HCT116 (cell line): ENCODE measurements around the gene TACR2. TPM values are rescaled to one million over a fixed set of nuclear protein-coding genes. Genes with fewer than 3 reads are reported as not detected.

Experiments
- ATAC-seq: fragments of 200-7000 bp; cut with Tn5 transposase; 2 replicates; pipeline ENCODE4 v1.9.1; 2020; ENCODE audit warnings: mild to moderate bottlenecking, moderate library complexity
- BruUV-seq: library from RNA; stranded (reverse); fragments of 400-500 nt; replicated peaks from 2 replicates; lab custom pipeline; 2021; lab: Mats Ljungman, UMichigan
- CTCF ChIA-PET: fragments of 300-600 bp; sonication (Branson Sonifier 250); formaldehyde crosslinking; loops from one replicate; lab custom pipeline; 2021; ENCODE audit warnings: antibody characterized with exemption; lab: Charles Lee
- POLR2A ChIA-PET: fragments of 300-600, 350-600 bp; sonication (Branson Sonifier 250); formaldehyde crosslinking; loops from one replicate; lab custom pipeline; 2021; ENCODE audit warnings: antibody characterized with exemption; lab: Charles Lee
- RAD21 ChIA-PET, 2 experiments: fragments of 300-600 bp; sonication (Branson Sonifier 250); formaldehyde crosslinking; loops; one replicate each; lab custom pipeline; 2023; ENCODE audit warnings: low total read pairs in 2 of 2; ENCODE audit not compliant: uncharacterized antibody in 2 of 2, unreplicated experiment in 2 of 2, low non-redundant PET in 1 of 2; lab: Charles Lee
- DNase-seq: peaks from one replicate; pipeline ENCODE4 v3.0.0-alpha.2; 2010; ENCODE audit warnings: low read depth, low spot score
- H2AFZ ChIP-seq: fragments of 200-600 bp; shearing (Covaris generic), sonication (generic); 2 replicates; pipeline ENCODE4 v1.6.1; 2017; ENCODE audit warnings: low read depth, mixed run types, mixed read lengths, antibody characterized with exemption, low read length; ENCODE audit not compliant: poor library complexity, severe bottlenecking
- H3K27ac ChIP-seq: 2 replicates; pipeline ENCODE4 v1.5.1; 2012; ENCODE audit warnings: low read depth, low read length
- H3K27me3 ChIP-seq: fragments of 200-600 bp; sonication (generic); 2 replicates; pipeline ENCODE4 v1.6.1; 2016; ENCODE audit warnings: mixed run types, low read length, mixed read lengths; ENCODE audit not compliant: insufficient read depth
- H3K36me3 ChIP-seq, 2 experiments: fragments of 200-500 bp in 1 of 2; fragments of 200-600 bp in 1 of 2; sonication (Bioruptor generic) in 1 of 2; sonication (generic) in 1 of 2; 2 replicates each; pipeline versions ENCODE4 v1.5.1 to v1.6.1; 2014 to 2016; ENCODE audit warnings: low read length in 2 of 2, inconsistent platforms in 1 of 2, mixed read lengths in 1 of 2, mixed run types in 1 of 2; ENCODE audit not compliant: insufficient read depth in 2 of 2, control insufficient read depth in 1 of 2
- H3K4me1 ChIP-seq, 2 experiments: fragments of 200-600 bp in 1 of 2; sonication (generic) in 1 of 2; 2 replicates each; pipeline versions ENCODE4 v1.5.1 to v1.6.1; 2012 to 2017; ENCODE audit warnings: low read length in 2 of 2, inconsistent platforms in 1 of 2, mild to moderate bottlenecking in 1 of 2, mixed read lengths in 1 of 2, mixed run types in 1 of 2, moderate library complexity in 1 of 2; ENCODE audit not compliant: insufficient read depth in 2 of 2, control insufficient read depth in 1 of 2
- H3K4me2 ChIP-seq: fragments of 200-600 bp; sonication (generic); 2 replicates; pipeline ENCODE4 v1.6.1; 2017; ENCODE audit warnings: mixed run types, low read length, mixed read lengths
- H3K4me3 ChIP-seq, 2 experiments: fragments of 200-600 bp in 1 of 2; sonication (generic) in 1 of 2; replicated peaks in 1 of 2; 2 replicates each; pipeline ENCODE4 v1.5.1; 2011 to 2016; ENCODE audit warnings: low read length in 2 of 2, control low read depth in 1 of 2, low read depth in 1 of 2, mild to moderate bottlenecking in 1 of 2, mixed read lengths in 1 of 2, mixed run types in 1 of 2
- H3K79me2 ChIP-seq: fragments of 200-600 bp; sonication (generic); 2 replicates; pipeline ENCODE4 v1.6.1; 2017; ENCODE audit warnings: mild to moderate bottlenecking, mixed run types, low read length, moderate library complexity, mixed read lengths; ENCODE audit not compliant: insufficient read depth
- H3K9ac ChIP-seq: fragments of 200-600 bp; sonication (generic); 2 replicates; pipeline ENCODE4 v1.6.1; 2016; ENCODE audit warnings: low read length, mixed read lengths
- H3K9me2 ChIP-seq: fragments of 200-600 bp; sonication (generic), shearing (Covaris generic); 2 replicates; pipeline ENCODE4 v1.6.1; 2017; ENCODE audit warnings: mixed run types, mild to moderate bottlenecking, moderate library complexity; ENCODE audit not compliant: insufficient read depth
- H3K9me3 ChIP-seq, 2 experiments: fragments of 200-500 bp in 1 of 2; fragments of 200-600 bp in 1 of 2; sonication (Bioruptor generic) in 1 of 2; sonication (generic) in 1 of 2; 2 replicates each; pipeline ENCODE4 v1.6.1; 2014 to 2017; ENCODE audit warnings: low read length in 2 of 2, mixed read lengths in 2 of 2, inconsistent platforms in 1 of 2, low read depth in 1 of 2, mild to moderate bottlenecking in 1 of 2, mixed run types in 1 of 2, moderate library complexity in 1 of 2; ENCODE audit not compliant: control insufficient read depth in 1 of 2, insufficient read depth in 1 of 2
- H4K20me1 ChIP-seq: fragments of 200-600 bp; sonication (generic), shearing (Covaris generic); 2 replicates; pipeline ENCODE4 v1.6.1; 2017; ENCODE audit warnings: mixed run types, mild to moderate bottlenecking, moderate library complexity; ENCODE audit not compliant: insufficient read depth
- CBX3 ChIP-seq: IDR thresholded peaks from 2 replicates; pipeline ENCODE4 v1.6.1; 2012; ENCODE audit warnings: low read depth
- CEBPB ChIP-seq: IDR thresholded peaks from 2 replicates; pipeline ENCODE4 v1.6.1; 2012; ENCODE audit warnings: low read depth
- CTCF ChIP-seq, 3 experiments: fragments of 200-600 bp in 1 of 3; sonication (generic) in 1 of 3; IDR thresholded peaks in 2 of 3; conservative IDR thresholded peaks in 1 of 3; 2 replicates each; pipeline ENCODE4 v1.5.1; 2012 to 2017; ENCODE audit warnings: low read depth in 2 of 3, low read length in 2 of 3, antibody characterized with exemption in 1 of 3, borderline replicate concordance in 1 of 3, control low read depth in 1 of 3, mild to moderate bottlenecking in 1 of 3, mixed read lengths in 1 of 3, mixed run types in 1 of 3, moderate library complexity in 1 of 3; ENCODE audit not compliant: insufficient read depth in 1 of 3
- EGR1 ChIP-seq: IDR thresholded peaks from 2 replicates; pipeline ENCODE4 v1.6.1; 2012; ENCODE audit warnings: low read depth
- FOSL1 ChIP-seq: IDR thresholded peaks from 2 replicates; pipeline ENCODE4 v1.6.1; 2012; ENCODE audit warnings: low read depth
- JUND ChIP-seq: IDR thresholded peaks from 2 replicates; pipeline ENCODE4 v1.6.1; 2012
- POLR2A ChIP-seq: IDR thresholded peaks from 2 replicates; pipeline ENCODE4 v1.7.0; 2011; ENCODE audit warnings: borderline replicate concordance; ENCODE audit not compliant: insufficient read depth, insufficient read length; ENCODE audit errors: extremely low read depth
- RAD21 ChIP-seq: IDR thresholded peaks from 2 replicates; pipeline ENCODE4 v1.6.1; 2012; ENCODE audit warnings: low read depth, mild to moderate bottlenecking
- REST ChIP-seq: IDR thresholded peaks from 2 replicates; pipeline ENCODE4 v1.6.1; 2012; ENCODE audit warnings: low read depth
- SIN3A ChIP-seq: IDR thresholded peaks from 2 replicates; pipeline ENCODE4 v1.6.1; 2012; ENCODE audit warnings: low read depth
- SP1 ChIP-seq: IDR thresholded peaks from 2 replicates; pipeline ENCODE4 v1.6.1; 2012; ENCODE audit warnings: low read depth
- TCF7L2 ChIP-seq: IDR thresholded peaks from 2 replicates; pipeline ENCODE4 v1.7.0; 2011; ENCODE audit warnings: borderline replicate concordance, inconsistent platforms; ENCODE audit not compliant: insufficient read depth, insufficient read length; ENCODE audit errors: extremely low read depth
- YY1 ChIP-seq: IDR thresholded peaks from 2 replicates; pipeline ENCODE4 v1.6.1; 2011; ENCODE audit warnings: low read length, low read depth, moderate library complexity, mild to moderate bottlenecking; ENCODE audit not compliant: insufficient replicate concordance; ENCODE audit errors: extremely low read depth
- ZBTB33 ChIP-seq: IDR thresholded peaks from 2 replicates; pipeline ENCODE4 v1.6.1; 2011; ENCODE audit warnings: mild to moderate bottlenecking, low read length, moderate library complexity; ENCODE audit not compliant: insufficient replicate concordance; ENCODE audit errors: extremely low read depth
- ZNF274 ChIP-seq: fragments of 200-500 bp; sonication (Bioruptor generic); IDR thresholded peaks from 2 replicates; pipeline ENCODE4 v1.6.1; 2014; ENCODE audit warnings: mild to moderate bottlenecking, low read depth, low read length, inconsistent platforms
- intact Hi-C: fragments of 100-400 bp; cut with micrococcal nuclease; formaldehyde crosslinking; loops from 2 replicates; pipeline ENCODE4 v1.10.0; 2022
- total RNA-seq: library from RNA; stranded (reverse); gene quantifications from one replicate; pipeline ENCODE4 v1.2.1, GENCODE V29; 2021; ENCODE audit not compliant: unreplicated experiment
- TF ChIP-seq, protein P1 (sequence below): IDR thresholded peaks from 2 replicates; pipeline ENCODE4 v1.6.1; 2012
- TF ChIP-seq, protein P2 (sequence below): IDR thresholded peaks from 2 replicates; pipeline ENCODE4 v1.6.1; 2012

TACR2 gene
- total RNA-seq, 1 experiment from 2014 or later = not detected

DNA sequence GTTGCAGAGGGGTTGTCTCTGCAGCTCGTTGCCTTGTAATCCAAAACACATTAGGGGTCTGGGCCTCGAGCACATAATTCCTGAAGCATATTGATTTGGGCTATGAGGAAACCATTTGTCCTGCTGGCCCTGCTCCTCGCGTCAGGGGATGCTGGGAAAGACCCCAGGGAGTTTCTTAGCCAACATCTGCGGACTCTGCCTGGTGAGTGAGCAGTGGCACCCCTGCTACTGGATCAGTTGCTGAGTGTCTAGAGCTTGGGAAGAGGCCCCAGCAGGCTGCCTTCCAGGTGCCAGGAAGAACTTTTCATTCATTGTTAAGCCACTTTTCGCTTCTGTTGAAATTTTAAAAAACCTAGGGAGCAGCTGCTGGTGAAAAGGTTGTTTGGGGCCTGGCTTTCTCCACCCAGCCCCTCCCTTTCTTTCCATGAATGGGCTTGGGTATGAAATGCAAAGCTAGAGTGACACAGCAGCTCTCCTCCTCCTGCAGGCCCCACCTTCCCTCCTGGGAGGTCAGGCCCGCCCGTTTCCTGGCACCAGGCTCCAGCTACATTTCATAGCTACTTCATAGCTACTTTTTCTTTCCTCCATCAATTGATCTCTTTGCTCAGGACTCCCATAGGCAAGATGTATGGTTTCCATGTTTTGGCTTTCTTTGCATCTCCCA, 26.8 kb downstream of the TACR2 start:
- RAD21 ChIA-PET = no interaction called here
- BruUV-seq = no TSS peak

More for the DNA sequence above, 26.8 kb downstream of the TACR2 start:
- ChIA-PET POLR2A (no interaction called here), CTCF (interaction anchor here (1.5 to 1.6 kb wide), 2 partner anchors 14 to 385 kb away, joined by 3 to 4 read pairs; no protein-coding TSS in a partner anchor)
- no peak overlapping the region for H3K27ac ChIP-seq
- intact Hi-C loops = loop anchor here (5.0 kb wide), 1 partner anchor 383 kb away; no protein-coding TSS in a partner anchor
- no peak overlapping the region for H3K4me3 ChIP-seq
- no peak overlapping the region for H2AFZ ChIP-seq
- H3K4me1 ChIP-seq = peaks cover 0 to 7% of the 10 kb centered on the region in 2 experiments; a peak in 1 of 4 replicates
- no peaks in the 10 kb centered on the region for H4K20me1 ChIP-seq
- H3K9me3 ChIP-seq = no peaks in the 10 kb centered on the region
- H3K9ac ChIP-seq = no peak overlapping the region
- H3K27me3 ChIP-seq = no peaks in the 10 kb centered on the region
- no peak overlapping the region for H3K4me2 ChIP-seq
- ATAC-seq (no peak), DNase-seq (no peak)
- TF ChIP-seq POLR2A (no peak), CTCF (IDR thresholded peaks at IDR 0.05 in 2 of 3, conservative IDR thresholded peaks at IDR 0.05 in 1 of 3; ENCODE audit: borderline replicate concordance in 1 of 3, insufficient read depth in 1 of 3, low read depth in 2 of 3, low read length in 2 of 3) (no peak), REST (no peak), SP1 (no peak), EGR1 (no peak), JUND (no peak), TCF7L2 (no peak), RAD21 (no peak), SIN3A (no peak), ZNF274 (no peak), ZBTB33 (no peak), FOSL1 (no peak), YY1 (no peak), CEBPB (no peak), CBX3 (no peak)
- TF ChIP-seq, protein P1, sequence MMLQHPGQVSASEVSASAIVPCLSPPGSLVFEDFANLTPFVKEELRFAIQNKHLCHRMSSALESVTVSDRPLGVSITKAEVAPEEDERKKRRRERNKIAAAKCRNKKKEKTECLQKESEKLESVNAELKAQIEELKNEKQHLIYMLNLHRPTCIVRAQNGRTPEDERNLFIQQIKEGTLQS = no peak
- TF ChIP-seq, protein P2, sequence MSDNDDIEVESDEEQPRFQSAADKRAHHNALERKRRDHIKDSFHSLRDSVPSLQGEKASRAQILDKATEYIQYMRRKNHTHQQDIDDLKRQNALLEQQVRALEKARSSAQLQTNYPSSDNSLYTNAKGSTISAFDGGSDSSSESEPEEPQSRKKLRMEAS = no peak
- no peaks in the 10 kb centered on the region for H3K79me2 ChIP-seq
- peaks cover 5 to 8% of the 10 kb centered on the region in 2 experiments; a peak in 3 of 4 replicates for H3K36me3 ChIP-seq
- H3K9me2 ChIP-seq = no peaks in the 10 kb centered on the region
